C4-2B (cell line): Measurements from ENCODE around the gene SH3BGRL3.

ENCODE experiments used
- ZFX ChIP-seq: fragments of 450-650 bp; IDR thresholded peaks from 2 replicates; pipeline ENCODE4 v1.6.1; 2017
- TF ChIP-seq, protein P1 (sequence below): fragments of 450-650 bp; conservative IDR thresholded peaks from 2 replicates; pipeline ENCODE4 v1.5.1; 2017; ENCODE audit warnings: mild to moderate bottlenecking

DNA sequence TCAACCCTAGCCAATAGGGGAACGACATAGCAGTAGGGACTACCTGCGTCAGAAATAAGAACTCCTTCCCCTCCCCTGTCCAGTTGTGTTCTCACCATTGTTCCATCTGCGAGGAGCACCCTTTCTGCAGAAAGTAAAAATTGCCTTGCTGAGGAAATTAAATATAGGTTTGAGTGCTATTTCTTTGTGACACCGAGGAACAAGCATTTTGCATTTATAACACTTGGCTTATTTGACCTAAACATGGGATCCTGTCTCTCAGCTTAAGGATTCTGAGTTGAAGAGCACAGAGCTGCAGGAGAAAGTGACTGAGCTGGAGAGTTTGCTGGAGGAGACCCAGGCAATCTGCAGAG, 10.7 kb upstream of the SH3BGRL3 start:
- TF ChIP-seq, protein P1, sequence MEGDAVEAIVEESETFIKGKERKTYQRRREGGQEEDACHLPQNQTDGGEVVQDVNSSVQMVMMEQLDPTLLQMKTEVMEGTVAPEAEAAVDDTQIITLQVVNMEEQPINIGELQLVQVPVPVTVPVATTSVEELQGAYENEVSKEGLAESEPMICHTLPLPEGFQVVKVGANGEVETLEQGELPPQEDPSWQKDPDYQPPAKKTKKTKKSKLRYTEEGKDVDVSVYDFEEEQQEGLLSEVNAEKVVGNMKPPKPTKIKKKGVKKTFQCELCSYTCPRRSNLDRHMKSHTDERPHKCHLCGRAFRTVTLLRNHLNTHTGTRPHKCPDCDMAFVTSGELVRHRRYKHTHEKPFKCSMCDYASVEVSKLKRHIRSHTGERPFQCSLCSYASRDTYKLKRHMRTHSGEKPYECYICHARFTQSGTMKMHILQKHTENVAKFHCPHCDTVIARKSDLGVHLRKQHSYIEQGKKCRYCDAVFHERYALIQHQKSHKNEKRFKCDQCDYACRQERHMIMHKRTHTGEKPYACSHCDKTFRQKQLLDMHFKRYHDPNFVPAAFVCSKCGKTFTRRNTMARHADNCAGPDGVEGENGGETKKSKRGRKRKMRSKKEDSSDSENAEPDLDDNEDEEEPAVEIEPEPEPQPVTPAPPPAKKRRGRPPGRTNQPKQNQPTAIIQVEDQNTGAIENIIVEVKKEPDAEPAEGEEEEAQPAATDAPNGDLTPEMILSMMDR: no peak
- TF ChIP-seq ZFX: no peak
